ENCODE results near the gene EMP1. TPM values are rescaled to one million over a fixed set of nuclear protein-coding genes. Genes with fewer than 3 reads are reported as not detected.

Gene EMP1
- 100 to 1,000 TPM in 3 of 4 donors, 10 to 100 TPM in 1; 43.2 to 837 (median 738) TPM for total RNA-seq

- Histone ChIP-seq H3K36me3 (no peaks in the 10 kb centered on the region), H3K27ac (peak within 1 kb of the TSS; percentile 67 to 91 (median 86)), H3K4me1 (peaks cover 9 to 59% (median 19%) of the 10 kb centered on the region in 4 donors), H3K27me3 (peaks cover 8% of the 10 kb centered on the region), H3K4me3 (peak within 1 kb of the TSS; percentile 17 to 63 (median 40)), H3K9me3 (no peaks in the 10 kb centered on the region)
- TF ChIP-seq POLR2A (IDR thresholded peaks at IDR 0.05) (peak; percentile 93), CTCF (IDR thresholded peaks at IDR 0.05) (no peak), POLR2AphosphoS5 (IDR thresholded peaks at IDR 0.05) (peak; percentile 82 to 96 (median 96)), EP300 (IDR thresholded peaks at IDR 0.05; ENCODE audit: low read depth) (no peak)
- WGBS, 2 donors (ENCODE audit: low coverage in 1 of 2), result 6 to 7% methylated on average over 6 to 11 of the region's 11 CpGs
- intact Hi-C loops (cut with DNase I; ENCODE audit: low total_unique reads), result loop anchor here (5.0 kb wide), 1 partner anchor 94 kb away; the partner anchor contains the start of gene GSG1
- DNase-seq, result peak; percentile 93
- in situ Hi-C loops (cut with MboI; ENCODE audit: low pct_ligation_motif_present in 1 of 4, low pct_unique_long_range_greater_than_20kb in 1 of 4, low sequenced_read_pairs in 3 of 4), result no loop called here
These were observed at the start of gene EMP1 for GRCh38 chr12:13196130-13196921. EMP1 (plus strand) TSS chr12:13196726; CDS start chr12:13211511, 14,785 bp downstream.

DNA sequence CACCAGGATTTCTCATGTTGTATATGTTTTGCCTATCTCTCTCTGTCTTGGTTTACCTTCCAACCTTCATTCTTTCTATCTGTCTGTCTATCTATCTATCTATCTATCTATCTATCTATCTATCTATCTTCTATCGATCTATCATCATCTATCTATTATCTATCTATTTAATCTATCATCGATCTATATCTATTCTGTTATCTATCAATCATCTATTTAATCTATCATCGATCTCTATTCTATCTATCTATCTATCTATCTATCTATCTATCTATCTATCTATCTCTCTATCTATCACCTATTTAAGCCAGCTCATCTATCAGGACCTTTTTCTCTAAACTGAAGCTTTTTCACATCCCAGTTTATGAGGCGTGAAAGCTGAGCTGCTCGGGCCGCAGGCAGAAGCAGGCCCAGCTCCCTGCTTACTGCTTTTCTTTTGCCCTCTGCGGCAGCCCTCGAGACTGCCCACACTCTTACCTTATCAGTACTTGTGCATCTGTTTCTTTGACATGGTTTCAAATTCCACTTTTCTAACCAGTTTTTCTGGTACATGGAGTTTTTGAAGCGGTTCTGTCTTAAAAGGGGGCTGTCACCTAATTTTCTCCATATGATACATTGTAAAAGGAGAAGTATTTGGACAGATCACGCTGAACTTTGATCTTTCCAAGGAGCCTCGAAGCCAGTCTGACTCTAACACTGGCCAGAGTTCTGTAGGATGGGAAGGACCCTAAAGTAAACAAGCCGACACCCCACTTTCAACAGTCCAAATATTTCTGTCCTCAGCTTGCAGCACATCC, 48.6 kb upstream of the EMP1 start:
- 69 to 88% methylated on average over 6 to 12 of the region's 12 CpGs for WGBS, 2 donors (ENCODE audit: low coverage in 1 of 2)
- no peak for TF ChIP-seq POLR2A (IDR thresholded peaks at IDR 0.05)
- TF ChIP-seq EP300 (IDR thresholded peaks at IDR 0.05; ENCODE audit: low read depth), result no peak
- no peak for TF ChIP-seq POLR2AphosphoS5 (IDR thresholded peaks at IDR 0.05)
- TF ChIP-seq CTCF (IDR thresholded peaks at IDR 0.05), result no peak
- DNase-seq, result no peak
- H3K27me3 ChIP-seq, result no peaks in the 10 kb centered on the region
- H3K4me3 ChIP-seq, result no peak overlapping the region
- in situ Hi-C loops (cut with MboI; ENCODE audit: low pct_ligation_motif_present in 1 of 4, low pct_unique_long_range_greater_than_20kb in 1 of 4, low sequenced_read_pairs in 3 of 4), result no loop called here
- no peaks in the 10 kb centered on the region for H3K9me3 ChIP-seq
- no peaks in the 10 kb centered on the region for H3K4me1 ChIP-seq
- no peak overlapping the region for H3K27ac ChIP-seq
- intact Hi-C loops (cut with DNase I; ENCODE audit: low total_unique reads), result no loop called here
- H3K36me3 ChIP-seq, result no peaks in the 10 kb centered on the region

GRCh38 chr12:13148485-13148847, 48.1 kb upstream of the EMP1 start:
- H3K9me3 ChIP-seq, result no peaks in the 10 kb centered on the region
- H3K27me3 ChIP-seq, result no peaks in the 10 kb centered on the region
- H3K4me1 ChIP-seq, result no peaks in the 10 kb centered on the region
- WGBS, 2 donors (ENCODE audit: low coverage in 1 of 2), result 89 to 90% methylated on average over 3 of the region's 3 CpGs
- no peaks in the 10 kb centered on the region for H3K36me3 ChIP-seq
- in situ Hi-C loops (cut with MboI; ENCODE audit: low pct_ligation_motif_present in 1 of 4, low pct_unique_long_range_greater_than_20kb in 1 of 4, low sequenced_read_pairs in 3 of 4), result no loop called here
- H3K27ac ChIP-seq, result peak overlapping the region in 1 of 4 donors; percentile 5
- no peak for TF ChIP-seq POLR2A (IDR thresholded peaks at IDR 0.05)
- TF ChIP-seq EP300 (IDR thresholded peaks at IDR 0.05; ENCODE audit: low read depth), result no peak
- TF ChIP-seq CTCF (IDR thresholded peaks at IDR 0.05), result no peak
- no peak for TF ChIP-seq POLR2AphosphoS5 (IDR thresholded peaks at IDR 0.05)
- no peak for DNase-seq
- no peak overlapping the region for H3K4me3 ChIP-seq
- intact Hi-C loops (cut with DNase I; ENCODE audit: low total_unique reads), result no loop called here

DNA sequence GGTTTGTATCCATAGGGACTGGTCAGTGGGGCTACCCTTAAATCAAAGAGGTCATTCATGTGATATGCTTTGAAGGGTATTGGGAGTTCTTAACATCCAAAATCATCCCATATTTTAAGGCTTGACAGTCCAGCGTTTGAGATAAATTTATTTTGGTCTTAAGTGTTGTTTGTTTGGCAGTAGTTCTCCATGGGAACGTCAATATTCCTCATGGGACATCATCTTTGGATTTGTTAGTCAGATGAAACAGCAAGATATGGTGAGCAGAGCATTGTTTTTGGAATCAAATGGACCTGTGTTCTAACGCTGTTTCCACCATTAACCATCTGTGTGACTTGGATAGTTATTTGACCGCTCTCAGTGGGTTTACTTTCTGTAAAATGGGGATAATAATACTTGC, 47.1 kb upstream of the EMP1 start:
- no peak for DNase-seq
- H3K27me3 ChIP-seq, result no peaks in the 10 kb centered on the region
- intact Hi-C loops (cut with DNase I; ENCODE audit: low total_unique reads) (no loop called here), in situ Hi-C loops (cut with MboI; ENCODE audit: low pct_ligation_motif_present in 1 of 4, low pct_unique_long_range_greater_than_20kb in 1 of 4, low sequenced_read_pairs in 3 of 4) (no loop called here)
- peaks cover 0 to 1% (median 0%) of the 10 kb centered on the region in 4 donors for H3K4me1 ChIP-seq
- H3K4me3 ChIP-seq, result no peak overlapping the region
- H3K27ac ChIP-seq, result no peak overlapping the region
- H3K9me3 ChIP-seq, result no peaks in the 10 kb centered on the region
- H3K36me3 ChIP-seq, result no peaks in the 10 kb centered on the region
- 80% methylated on average over 4 of the region's 4 CpGs; no CpG with 5 or more reads in 1 of the 2 donors for WGBS, 2 donors (ENCODE audit: low coverage in 1 of 2)
- TF ChIP-seq EP300 (IDR thresholded peaks at IDR 0.05; ENCODE audit: low read depth) (no peak), POLR2AphosphoS5 (IDR thresholded peaks at IDR 0.05) (no peak), CTCF (IDR thresholded peaks at IDR 0.05) (no peak), POLR2A (IDR thresholded peaks at IDR 0.05) (no peak)

All from transverse colon (tissue), 4 donors.